DMS53 treated with DMSO at 0.1 percent for 48 hours (cell line): ENCODE measurements around the gene RAB20.
"Not testable (repeated sequence)": the region's sequence is repeated elsewhere in the genome, so short reads cannot be mapped to it uniquely, and the experiment has no call there.

Experiments
- DNase-seq: peaks from one replicate; lab custom pipeline; 2025; ENCODE audit not compliant: unreplicated experiment; lab: John Stamatoyannopoulos, UW

The RAB20 gene

DNA sequence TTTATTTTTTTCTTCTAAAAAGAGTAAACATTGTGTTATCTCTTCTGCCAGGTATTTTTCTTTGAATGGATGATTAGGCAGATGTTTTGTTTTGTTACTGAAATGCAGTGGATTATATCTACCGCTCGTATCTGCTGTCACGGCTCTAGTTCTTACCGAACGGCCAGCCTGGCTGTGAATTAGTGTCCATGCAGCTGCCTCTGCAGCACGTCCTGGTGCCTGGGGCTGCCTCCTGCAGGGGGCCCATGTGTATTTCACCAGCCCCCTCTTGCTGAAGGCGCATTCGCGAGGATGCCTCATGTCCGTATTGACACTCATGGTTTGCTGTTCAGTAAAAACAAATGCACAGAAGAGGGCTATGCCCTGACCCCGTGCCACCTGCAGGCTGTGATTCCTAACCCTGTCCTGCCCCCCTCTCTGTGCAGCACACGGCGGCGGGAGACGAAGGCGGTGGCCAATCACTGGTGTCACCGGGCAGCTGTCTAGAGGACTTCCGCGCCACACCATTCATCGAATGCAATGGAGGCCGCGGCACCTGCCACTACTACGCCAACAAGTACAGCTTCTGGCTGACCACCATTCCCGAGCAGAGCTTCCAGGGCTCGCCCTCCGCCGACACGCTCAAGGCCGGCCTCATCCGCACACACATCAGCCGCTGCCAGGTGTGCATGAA is 49.9 kb downstream of the RAB20 start:
- DNase-seq: no peak

DNA sequence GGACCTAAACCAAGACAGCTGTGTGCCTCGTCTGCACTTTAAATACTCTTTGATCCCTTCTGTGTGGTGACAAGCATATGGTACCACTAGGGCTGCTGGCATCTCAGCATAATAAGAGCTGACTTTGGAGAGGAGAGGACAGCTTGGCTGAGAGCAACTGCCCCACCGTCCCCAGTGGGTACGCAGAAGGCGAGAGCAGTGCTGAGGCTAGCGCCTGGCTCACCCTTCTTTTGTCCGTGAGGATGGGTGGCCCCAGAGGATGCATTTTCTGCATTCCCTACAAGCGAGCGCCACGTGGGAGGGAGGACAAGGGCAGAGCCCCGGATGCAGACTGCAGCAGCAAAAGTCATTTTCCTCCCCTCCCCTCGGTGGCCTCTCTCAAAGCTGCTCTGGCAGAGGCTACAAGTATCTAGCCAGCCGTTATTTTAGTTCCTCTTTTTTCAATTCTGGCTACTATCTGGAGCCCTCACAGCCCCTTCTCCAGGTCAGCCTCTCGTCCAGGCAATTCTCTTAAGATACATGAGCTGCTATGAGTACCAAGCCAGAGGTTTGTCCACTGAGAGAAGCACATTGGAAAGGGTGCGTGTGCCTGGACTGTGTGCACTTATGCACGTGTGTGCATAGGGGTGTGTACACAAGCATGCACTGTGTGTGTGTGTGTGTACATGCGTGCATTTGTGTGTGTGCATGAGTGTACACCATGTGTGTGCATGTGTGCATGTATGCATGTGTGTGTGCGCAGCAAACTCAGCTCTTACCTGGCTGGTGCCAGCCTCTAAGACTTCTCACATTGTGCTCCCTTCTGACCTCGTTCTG is 51.3 kb downstream of the RAB20 start:
- DNase-seq: no peak

DNA sequence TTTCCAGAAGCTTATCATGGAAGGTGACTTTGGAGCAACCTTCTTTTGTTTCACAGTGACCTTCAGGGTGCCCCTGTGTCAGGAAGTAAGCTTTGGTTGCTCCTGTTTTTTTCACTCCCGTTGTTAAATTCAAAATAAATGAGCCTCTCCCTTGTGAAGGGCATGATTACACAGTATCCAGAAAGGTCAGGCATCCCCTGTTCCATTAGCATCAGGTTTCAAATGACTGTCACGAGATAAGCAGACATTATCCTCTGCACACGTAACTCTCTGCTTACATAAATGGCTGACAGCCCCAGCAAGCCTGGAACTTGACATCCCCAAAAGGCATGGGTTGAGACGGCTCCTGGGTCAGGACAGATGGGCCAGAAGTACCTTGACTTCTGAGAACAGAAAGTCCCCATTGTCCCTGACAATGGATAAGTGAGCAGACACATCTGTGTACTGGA is 52.0 kb downstream of the RAB20 start:
- DNase-seq: no peak

DNA sequence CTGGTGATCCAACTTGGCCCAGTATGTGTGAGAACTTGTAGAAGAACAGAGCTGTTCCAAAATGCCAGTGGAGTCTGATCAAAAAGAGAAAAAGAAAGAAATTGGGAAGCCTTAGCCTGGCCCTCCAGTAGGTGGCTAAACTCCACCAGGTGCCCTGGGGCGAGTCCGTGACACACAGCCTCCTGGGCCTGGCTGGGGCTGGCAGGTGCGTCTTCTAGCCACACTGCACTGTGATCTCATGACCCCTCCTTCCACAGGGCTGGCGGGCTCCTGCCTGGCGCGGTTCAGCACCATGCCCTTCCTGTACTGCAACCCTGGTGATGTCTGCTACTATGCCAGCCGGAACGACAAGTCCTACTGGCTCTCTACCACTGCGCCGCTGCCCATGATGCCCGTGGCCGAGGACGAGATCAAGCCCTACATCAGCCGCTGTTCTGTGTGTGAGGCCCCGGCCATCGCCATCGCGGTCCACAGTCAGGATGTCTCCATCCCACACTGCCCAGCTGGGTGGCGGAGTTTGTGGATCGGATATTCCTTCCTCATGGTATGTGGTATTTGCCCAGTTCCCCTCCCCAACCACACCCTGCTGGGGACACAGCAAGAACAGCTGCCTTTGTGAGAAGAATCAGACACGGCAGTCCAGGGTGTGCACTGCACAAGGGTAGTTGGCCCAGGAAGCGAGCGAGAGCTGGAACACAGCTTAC is 53.7 kb downstream of the RAB20 start:
- peak; percentile 66 for DNase-seq

DNA sequence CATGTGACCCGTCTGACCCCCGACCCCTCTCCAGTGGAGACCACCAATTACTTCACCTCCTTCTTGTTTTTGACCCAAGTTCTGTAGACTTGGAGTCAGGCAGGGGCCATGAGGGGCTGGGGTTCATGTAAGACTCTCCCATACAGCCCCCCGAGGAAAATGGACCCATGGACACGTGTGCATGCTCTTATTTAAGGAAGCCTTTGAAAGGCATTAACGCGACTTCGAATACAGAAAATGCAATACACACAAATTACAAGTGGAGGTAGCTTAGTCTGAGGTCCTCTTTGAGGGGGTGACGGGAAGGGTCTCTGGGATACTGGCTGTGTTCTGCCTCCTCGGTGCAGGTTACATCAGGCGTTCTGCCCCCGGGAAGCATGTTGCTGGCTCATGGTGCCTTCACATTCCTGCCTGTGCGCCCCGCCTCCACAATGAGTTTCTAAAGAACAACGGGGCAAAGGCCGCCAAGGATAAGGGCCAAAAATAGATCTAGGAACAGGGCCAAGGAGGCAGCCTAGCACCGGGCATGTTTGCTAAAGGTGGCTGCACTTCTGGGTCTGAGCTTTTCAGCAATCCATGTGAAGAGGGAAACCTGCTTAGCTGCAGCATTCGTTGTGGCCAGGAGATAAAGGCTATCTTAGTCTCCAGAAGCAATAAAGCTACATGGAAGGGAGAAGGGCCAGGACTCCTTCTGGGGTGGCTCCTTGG is 54.5 kb downstream of the RAB20 start:
- DNase-seq: peak; percentile 28

DNA sequence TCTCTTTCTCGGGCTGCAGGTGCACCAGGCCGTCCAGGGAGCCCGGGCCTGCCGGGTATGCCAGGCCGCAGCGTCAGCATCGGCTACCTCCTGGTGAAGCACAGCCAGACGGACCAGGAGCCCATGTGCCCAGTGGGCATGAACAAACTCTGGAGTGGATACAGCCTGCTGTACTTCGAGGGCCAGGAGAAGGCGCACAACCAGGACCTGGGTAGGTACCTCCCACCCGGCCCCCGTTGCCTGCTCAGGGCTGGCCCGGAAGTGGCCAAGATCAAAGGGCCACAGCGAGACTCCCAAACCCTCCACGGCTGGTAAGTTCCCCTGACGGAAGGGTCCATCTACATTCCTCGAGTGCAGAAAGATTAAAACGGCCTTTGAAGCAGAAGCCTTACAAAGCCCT is 55.1 kb downstream of the RAB20 start:
- DNase-seq: peak; percentile 22

DNA sequence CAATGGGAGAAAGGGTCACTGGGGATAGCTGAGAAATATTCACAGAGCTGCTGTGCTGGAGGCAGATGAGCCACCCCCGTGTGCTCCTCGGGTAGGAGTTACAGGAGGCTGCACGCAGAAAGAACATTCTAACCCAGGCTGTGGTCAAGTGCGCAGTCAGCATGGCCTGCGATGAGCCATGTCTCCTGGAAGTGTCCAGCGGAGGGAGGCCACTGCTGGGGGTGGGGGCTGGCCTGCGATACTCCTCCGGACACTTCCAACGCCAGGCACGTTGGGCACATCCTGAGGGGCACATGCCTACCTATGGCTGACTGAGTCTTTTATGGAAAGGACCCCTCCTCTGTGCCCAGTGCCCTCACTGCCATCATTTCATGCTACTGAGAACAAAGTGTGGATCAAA is 55.9 kb downstream of the RAB20 start:
- no peak for DNase-seq

DNA sequence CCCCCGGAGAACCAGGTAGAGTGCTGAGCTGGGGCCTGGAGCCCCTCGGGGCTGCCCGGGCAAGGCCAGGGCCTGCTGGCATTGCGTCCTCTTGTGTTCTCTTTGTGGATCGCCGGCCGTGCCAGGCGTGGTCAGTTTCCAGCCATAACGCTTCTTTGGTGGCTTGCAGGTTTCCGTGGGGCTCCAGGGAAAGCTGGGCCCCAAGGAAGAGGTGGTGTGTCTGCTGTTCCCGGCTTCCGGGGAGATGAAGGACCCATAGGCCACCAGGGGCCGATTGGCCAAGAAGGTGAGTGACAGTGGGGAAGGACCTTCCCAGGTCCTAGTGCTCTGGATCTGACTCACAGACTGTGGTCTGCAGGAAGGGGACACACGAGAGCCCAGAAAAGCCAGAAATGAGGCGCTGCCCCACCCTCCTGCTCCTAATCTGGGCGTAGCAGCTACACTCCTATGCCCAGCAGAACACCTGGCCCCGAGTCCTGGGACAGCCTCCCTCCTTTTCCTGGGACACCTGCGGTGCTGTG is 57.5 kb downstream of the RAB20 start:
- no peak for DNase-seq

DNA sequence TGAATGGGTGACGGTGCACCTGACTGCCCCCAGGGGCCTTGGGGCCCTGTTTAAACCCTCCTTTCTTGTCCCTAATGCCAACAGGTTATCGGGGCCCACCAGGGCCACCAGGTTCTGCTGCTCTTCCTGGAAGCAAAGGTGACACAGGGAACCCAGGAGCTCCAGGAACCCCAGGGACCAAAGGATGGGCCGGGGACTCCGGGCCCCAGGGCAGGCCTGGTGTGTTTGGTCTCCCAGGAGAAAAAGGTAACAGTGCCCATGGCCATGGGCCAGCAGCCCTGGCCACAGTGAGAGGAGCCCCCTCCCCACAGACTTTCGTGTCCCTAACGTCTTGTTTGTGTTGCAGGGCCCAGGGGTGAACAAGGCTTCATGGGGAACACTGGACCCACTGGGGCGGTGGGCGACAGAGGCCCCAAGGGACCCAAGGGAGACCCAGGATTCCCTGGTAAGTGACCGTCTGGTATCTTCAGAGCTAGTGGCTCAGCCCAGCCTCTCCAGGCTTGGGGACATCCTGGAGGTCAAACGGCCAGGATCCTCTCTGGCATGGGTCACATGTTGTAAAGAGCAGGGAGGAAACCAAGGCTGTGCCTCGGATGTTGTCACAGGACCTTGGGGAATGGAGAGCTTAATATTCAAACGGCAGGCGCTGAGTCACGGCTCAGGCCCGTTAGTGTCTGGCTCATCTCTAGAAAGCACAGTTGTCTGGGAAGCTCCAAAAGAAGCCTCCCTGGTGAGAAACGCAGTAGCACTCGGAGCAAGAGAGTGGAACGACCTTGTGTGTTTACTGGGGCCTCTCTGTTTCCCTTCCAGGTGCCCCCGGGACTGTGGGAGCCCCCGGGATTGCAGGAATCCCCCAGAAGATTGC is 58.3 kb downstream of the RAB20 start:
- DNase-seq: no peak

DNA sequence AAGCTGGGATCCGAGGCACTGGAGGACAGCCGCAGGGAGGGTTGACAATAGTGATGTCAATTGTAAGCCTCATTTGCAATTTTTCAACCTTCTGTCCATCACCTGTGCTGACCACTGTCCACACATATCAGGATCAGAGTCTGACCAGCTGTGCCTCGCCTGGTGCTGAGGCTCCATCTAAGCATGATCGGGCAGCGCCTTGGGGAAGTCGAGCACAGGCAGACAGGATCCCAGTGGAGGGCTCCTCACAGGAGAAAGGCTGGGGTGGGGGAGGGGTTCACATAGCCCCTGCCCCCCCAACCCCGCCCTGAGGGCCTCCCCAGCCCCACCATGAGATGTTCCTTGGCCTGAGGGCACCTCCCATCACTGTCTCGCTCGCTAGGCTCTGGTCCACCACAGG is 60.3 kb downstream of the RAB20 start:
- DNase-seq: no peak

DNA sequence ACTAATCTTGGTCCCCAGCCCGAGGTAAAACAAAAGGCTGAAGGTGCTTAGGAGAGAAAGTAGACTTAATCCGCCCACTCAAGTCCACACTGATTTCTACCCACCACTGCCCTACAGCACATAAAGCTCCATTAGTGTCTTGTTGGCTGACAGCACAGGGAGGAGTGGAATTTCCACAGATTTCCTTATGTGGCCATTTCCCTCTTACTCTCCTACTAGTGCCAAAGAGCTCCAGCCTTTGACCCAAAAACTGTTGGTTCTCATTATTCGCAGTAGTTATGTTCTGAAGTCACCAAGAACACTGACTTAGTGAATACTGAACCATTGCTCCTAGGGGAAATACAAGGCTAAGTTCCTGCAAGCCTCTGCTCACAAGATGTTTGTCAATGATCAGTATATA is 61.2 kb downstream of the RAB20 start:
- DNase-seq: no peak

DNA sequence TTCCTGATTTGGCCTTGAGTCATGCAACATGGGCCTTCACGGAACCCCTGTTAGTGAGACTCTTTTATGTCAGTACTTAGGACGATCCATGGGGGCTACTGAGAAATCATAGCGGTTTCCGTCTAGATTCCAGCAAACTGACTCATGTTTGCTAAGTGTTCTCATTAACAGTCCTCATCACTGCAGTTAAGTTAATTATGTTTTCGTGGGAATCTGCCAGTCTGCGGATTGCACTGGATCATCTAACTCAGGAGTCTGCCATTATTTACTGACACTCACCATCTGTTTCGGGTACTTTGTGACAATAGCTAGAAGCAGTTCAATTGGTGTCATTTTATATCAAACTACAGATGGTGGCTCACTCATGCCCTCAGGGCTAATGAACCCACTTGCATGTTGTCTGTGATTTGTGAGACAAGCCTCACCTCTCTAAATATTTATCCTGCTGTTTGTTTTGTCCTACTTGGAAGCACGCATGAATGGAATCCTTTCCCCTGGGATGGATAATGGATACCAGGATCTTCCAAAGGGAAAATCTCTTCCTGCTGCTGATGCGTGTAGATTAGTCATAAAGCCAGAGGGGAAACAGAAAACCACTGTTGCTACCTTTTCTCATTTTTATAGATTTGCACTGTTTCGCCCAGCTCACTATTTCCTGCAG is 61.8 kb downstream of the RAB20 start:
- DNase-seq: peak; percentile 11

DNA sequence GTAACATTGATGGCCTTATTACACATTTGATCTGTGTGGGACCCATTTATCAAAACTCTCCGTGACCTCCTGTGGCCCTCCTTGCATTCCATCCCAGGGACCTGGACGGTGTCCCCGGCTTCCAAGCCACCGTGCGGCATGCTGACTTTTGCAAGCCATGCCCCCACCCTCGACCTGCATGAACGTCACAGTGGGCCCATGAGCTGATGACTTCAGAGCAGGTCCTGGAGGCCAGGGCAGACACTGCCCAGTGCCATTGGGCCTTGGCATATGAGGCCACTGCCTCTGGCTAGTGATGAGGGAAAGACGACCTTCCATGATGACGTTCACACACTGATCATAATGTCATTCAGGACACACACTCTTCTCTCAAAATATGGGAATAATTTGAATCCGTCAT is 62.8 kb downstream of the RAB20 start:
- DNase-seq: no peak

DNA sequence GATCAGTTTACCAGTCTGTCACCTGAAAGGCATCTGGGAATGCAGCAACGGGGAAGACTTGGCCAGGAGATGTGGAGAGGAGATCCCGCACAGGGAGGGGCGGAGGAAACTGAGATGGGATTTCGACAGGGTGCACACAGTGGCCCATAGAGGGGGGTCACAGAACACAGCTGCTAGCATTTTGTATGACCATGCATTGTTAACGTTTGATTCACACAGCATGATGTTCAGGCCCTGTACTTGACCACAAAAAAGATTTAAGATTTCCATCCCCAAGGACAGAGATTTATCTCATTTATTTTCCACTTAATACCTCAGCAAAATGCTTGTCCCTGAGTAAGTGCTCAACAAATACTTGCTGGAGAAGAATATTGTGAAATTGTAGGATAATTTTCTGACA is 63.2 kb downstream of the RAB20 start:
- DNase-seq: no peak

DNA sequence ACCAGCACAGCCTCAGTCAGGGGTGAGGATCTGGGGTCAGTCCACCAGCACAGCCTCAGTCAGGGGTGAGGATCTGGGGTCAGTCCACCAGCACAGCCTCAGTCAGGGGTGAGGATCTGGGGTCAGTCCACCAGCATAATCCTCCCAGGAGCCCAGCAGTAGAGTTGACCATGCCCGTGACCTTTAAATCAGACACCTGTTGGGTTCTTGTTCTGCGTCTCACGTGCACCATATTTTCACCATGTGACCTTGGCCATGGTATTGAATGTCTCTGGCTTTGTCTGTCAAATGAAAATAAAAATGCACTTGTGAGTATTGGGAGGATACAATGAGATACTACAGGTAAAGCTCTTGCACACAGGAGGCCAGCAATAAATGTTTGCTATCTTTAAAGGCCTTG is 63.6 kb downstream of the RAB20 start:
- not testable (repeated sequence) for DNase-seq

DNA sequence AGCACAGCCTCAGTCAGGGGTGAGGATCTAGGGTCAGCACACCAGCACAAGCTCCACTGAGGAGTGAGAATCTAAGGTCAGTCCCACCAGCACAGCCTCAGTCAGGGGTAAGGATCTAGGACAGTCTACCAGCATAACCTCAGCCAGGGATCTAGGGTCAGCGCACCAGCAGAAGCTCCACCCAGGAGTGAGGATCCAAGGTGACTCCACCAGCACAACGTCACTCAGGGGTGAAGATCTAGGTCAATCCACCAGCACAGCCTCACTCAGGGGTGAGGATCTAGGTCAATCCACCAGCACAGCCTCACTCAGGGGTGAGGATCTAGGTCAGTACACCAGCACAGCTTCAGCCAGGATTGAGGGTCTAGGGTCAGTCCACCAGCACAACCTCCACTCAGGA is 64.5 kb downstream of the RAB20 start:
- DNase-seq: no peak

DNA sequence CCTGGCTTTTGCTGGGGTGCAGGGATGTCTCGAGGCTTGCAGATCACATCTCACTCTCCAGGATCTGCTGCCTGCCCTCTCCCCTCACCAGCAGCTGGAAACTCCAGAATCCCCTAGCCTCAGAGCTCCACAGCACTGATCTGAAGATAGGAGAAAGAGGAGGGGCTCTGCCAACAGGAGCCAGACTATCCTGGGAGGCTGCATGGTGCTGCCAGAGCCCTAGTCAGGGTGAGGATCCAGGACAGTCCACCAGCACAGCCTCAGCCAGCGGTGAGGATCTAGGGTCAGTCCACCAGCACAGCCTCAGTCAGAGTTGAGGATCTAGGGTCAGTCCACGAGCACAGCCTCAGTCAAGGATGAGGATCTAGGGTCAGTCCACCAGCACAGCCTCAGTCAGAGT is 65.2 kb downstream of the RAB20 start:
- no peak for DNase-seq

DNA sequence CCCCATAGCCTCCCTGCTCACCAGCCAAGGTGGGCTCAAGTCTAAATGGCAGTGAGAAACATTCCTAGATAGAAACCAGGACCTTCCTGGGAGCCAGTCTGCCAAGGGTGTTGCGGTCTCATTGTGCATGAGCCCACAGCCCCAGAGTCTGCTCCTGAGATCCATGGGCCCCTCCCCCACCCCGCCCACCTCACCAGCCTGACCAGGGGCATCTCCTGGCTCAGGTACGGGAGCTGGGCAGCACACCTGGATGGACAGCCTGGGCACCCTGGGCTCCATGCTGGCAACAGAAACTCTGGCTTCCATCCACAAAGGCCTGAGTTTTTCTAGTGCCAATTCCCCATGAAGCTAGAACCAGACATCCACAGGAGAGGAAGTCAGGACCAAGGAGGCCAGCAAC is 65.6 kb downstream of the RAB20 start:
- no peak for DNase-seq

DNA sequence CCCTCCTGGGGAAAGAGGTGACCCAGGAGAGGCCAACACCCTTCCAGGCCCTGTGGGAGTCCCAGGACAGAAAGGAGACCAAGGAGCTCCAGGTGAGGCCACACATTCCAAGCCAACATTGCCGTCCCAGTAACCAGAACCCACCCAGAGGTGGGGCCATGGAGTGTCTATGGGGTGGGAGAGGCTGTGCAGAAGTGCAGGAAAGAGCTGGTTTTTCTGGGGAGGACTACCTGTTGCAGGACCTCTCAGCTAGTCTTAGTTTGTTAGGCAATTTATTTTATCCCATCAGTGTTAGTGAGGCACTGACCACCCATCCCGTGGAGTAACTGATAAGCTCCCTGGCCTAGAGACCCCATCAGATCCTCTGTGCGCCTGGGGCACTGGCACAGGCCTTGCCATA is 66.1 kb downstream of the RAB20 start:
- DNase-seq: no peak

DNA sequence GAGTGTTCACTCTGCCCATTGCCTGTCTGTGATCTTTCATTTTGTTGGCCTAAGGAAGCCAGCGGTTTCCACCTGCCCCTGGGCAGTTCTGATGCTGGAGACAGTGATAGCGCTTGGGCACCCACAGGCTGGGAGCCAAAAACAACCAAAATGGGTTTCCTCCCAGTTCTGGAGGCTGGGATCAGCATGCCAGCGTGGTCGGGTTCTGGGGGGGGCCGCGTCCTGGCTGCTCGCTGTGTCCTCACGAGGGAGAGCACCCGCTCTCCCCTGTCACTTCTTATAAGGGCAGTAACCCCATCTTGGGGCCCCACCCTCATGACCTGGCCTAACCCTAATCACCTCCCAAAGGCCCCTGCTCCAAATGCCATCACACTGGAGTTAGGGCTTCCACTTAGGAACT is 67.9 kb downstream of the RAB20 start:
- DNase-seq: no peak
